Measurements from ENCODE around the gene CTNNA2.

Gene CTNNA2

GRCh38 chr2:79950526-79950925 is 437.7 kb downstream of the CTNNA2 start:
- no peak overlapping the region for H3K27ac ChIP-seq (ENCODE audit: low read length, poor library complexity, severe bottlenecking)
- no peak overlapping the region for H2AK5ac ChIP-seq (ENCODE audit: low read length, severe bottlenecking)
- H3K18ac ChIP-seq (ENCODE audit: low read depth in 1 of 2, low read length in 2 of 2), result no peak overlapping the region
- no peak overlapping the region for H4K8ac ChIP-seq (ENCODE audit: low read length)
- no peak for DNase-seq
- no peak overlapping the region for H2BK12ac ChIP-seq (ENCODE audit: low read length in 2 of 2)
- H3K4ac ChIP-seq (ENCODE audit: low read depth in 1 of 2, low read length in 2 of 2), result no peak overlapping the region
- no peak overlapping the region for H3K9ac ChIP-seq (ENCODE audit: low read length)
- no peak overlapping the region for H4K91ac ChIP-seq (ENCODE audit: low read length)
- H3K23ac ChIP-seq (ENCODE audit: low read length in 2 of 2), result no peak overlapping the region
- no peak overlapping the region for H2AFZ ChIP-seq (ENCODE audit: low read depth, low read length)
- no peaks in the 10 kb centered on the region for H3K79me1 ChIP-seq (replicated peaks; ENCODE audit: low read length, poor library complexity, severe bottlenecking)
- 73% methylated on average over 2 of the region's 3 CpGs for WGBS
- no peak overlapping the region for H3K14ac ChIP-seq (ENCODE audit: low read length in 2 of 2)
- no peak overlapping the region for H2BK15ac ChIP-seq (ENCODE audit: low read depth, poor library complexity, severe bottlenecking)
- no peaks in the 10 kb centered on the region for H3K4me1 ChIP-seq (ENCODE audit: control insufficient read depth, insufficient read depth, low read depth, low read length)
- H3K4me2 ChIP-seq (ENCODE audit: low read length, poor library complexity, severe bottlenecking), result no peak overlapping the region
- no peaks in the 10 kb centered on the region for H3K27me3 ChIP-seq (ENCODE audit: control insufficient read depth in 1 of 2, insufficient read depth in 1 of 2, low read length in 2 of 2)
- no peaks in the 10 kb centered on the region for H3K9me3 ChIP-seq (ENCODE audit: control insufficient read depth, low read length)
- no peak overlapping the region for H2BK5ac ChIP-seq (ENCODE audit: low read depth, low read length, poor library complexity, severe bottlenecking)
- H3K36me3 ChIP-seq (ENCODE audit: control insufficient read depth in 1 of 2, insufficient read depth in 2 of 2, low read depth in 1 of 2, low read length in 2 of 2), result no peaks in the 10 kb centered on the region
- H2BK120ac ChIP-seq (ENCODE audit: low read depth, low read length), result no peak overlapping the region
- no peak overlapping the region for H3K4me3 ChIP-seq (ENCODE audit: insufficient read depth in 1 of 2, low read depth in 1 of 2, low read length in 2 of 2)

- Histone ChIP-seq H3K36me3 (ENCODE audit: control insufficient read depth in 1 of 2, insufficient read depth in 2 of 2, low read depth in 1 of 2, low read length in 2 of 2) (no peaks in the 10 kb centered on the region), H2BK15ac (ENCODE audit: low read depth, poor library complexity, severe bottlenecking) (no peak overlapping the region)
- 64% methylated on average over 2 of the region's 3 CpGs for WGBS
These were observed 439.8 kb downstream of the CTNNA2 start for GRCh38 chr2:79952616-79953015.

GRCh38 chr2:79960035-79960434 is 447.2 kb downstream of the CTNNA2 start:
- Histone ChIP-seq H3K4me2 (ENCODE audit: low read length, poor library complexity, severe bottlenecking) (no peak overlapping the region), H3K23ac (ENCODE audit: low read length in 2 of 2) (no peak overlapping the region), H2BK5ac (ENCODE audit: low read depth, low read length, poor library complexity, severe bottlenecking) (no peak overlapping the region), H3K36me3 (ENCODE audit: control insufficient read depth in 1 of 2, insufficient read depth in 2 of 2, low read depth in 1 of 2, low read length in 2 of 2) (no peaks in the 10 kb centered on the region), H3K9me3 (ENCODE audit: control insufficient read depth, low read length) (no peaks in the 10 kb centered on the region), H2BK120ac (ENCODE audit: low read depth, low read length) (no peak overlapping the region), H2AFZ (ENCODE audit: low read depth, low read length) (no peak overlapping the region), H4K8ac (ENCODE audit: low read length) (no peak overlapping the region), H3K4me3 (ENCODE audit: insufficient read depth in 1 of 2, low read depth in 1 of 2, low read length in 2 of 2) (no peak overlapping the region), H4K91ac (ENCODE audit: low read length) (no peak overlapping the region), H2BK12ac (ENCODE audit: low read length in 2 of 2) (no peak overlapping the region), H3K18ac (ENCODE audit: low read depth in 1 of 2, low read length in 2 of 2) (no peak overlapping the region), H3K27ac (ENCODE audit: low read length, poor library complexity, severe bottlenecking) (no peak overlapping the region), H2BK15ac (ENCODE audit: low read depth, poor library complexity, severe bottlenecking) (no peak overlapping the region), H3K9ac (ENCODE audit: low read length) (no peak overlapping the region), H2AK5ac (ENCODE audit: low read length, severe bottlenecking) (no peak overlapping the region), H3K79me1 (replicated peaks; ENCODE audit: low read length, poor library complexity, severe bottlenecking) (no peaks in the 10 kb centered on the region), H3K4me1 (ENCODE audit: control insufficient read depth, insufficient read depth, low read depth, low read length) (no peaks in the 10 kb centered on the region), H3K27me3 (ENCODE audit: control insufficient read depth in 1 of 2, insufficient read depth in 1 of 2, low read length in 2 of 2) (no peaks in the 10 kb centered on the region), H3K14ac (ENCODE audit: low read length in 2 of 2) (no peak overlapping the region), H3K4ac (ENCODE audit: low read depth in 1 of 2, low read length in 2 of 2) (no peak overlapping the region)
- no peak for DNase-seq

More at GRCh38 chr2:79952616-79953015, 439.8 kb downstream of the CTNNA2 start:
- H2AK5ac ChIP-seq (ENCODE audit: low read length, severe bottlenecking), result no peak overlapping the region
- H2AFZ ChIP-seq (ENCODE audit: low read depth, low read length), result no peak overlapping the region
- H3K23ac ChIP-seq (ENCODE audit: low read length in 2 of 2), result no peak overlapping the region
- H3K27me3 ChIP-seq (ENCODE audit: control insufficient read depth in 1 of 2, insufficient read depth in 1 of 2, low read length in 2 of 2), result no peaks in the 10 kb centered on the region
- H3K4ac ChIP-seq (ENCODE audit: low read depth in 1 of 2, low read length in 2 of 2), result no peak overlapping the region
- no peak overlapping the region for H4K8ac ChIP-seq (ENCODE audit: low read length)
- no peak overlapping the region for H3K18ac ChIP-seq (ENCODE audit: low read depth in 1 of 2, low read length in 2 of 2)
- no peak overlapping the region for H2BK120ac ChIP-seq (ENCODE audit: low read depth, low read length)
- H3K4me3 ChIP-seq (ENCODE audit: insufficient read depth in 1 of 2, low read depth in 1 of 2, low read length in 2 of 2), result no peak overlapping the region
- no peak overlapping the region for H3K4me2 ChIP-seq (ENCODE audit: low read length, poor library complexity, severe bottlenecking)
- H3K4me1 ChIP-seq (ENCODE audit: control insufficient read depth, insufficient read depth, low read depth, low read length), result no peaks in the 10 kb centered on the region
- H4K91ac ChIP-seq (ENCODE audit: low read length), result no peak overlapping the region
- no peak overlapping the region for H3K14ac ChIP-seq (ENCODE audit: low read length in 2 of 2)
- no peak for DNase-seq
- H3K79me1 ChIP-seq (replicated peaks; ENCODE audit: low read length, poor library complexity, severe bottlenecking), result no peaks in the 10 kb centered on the region
- no peak overlapping the region for H2BK5ac ChIP-seq (ENCODE audit: low read depth, low read length, poor library complexity, severe bottlenecking)
- H3K9me3 ChIP-seq (ENCODE audit: control insufficient read depth, low read length), result no peaks in the 10 kb centered on the region
- no peak overlapping the region for H3K27ac ChIP-seq (ENCODE audit: low read length, poor library complexity, severe bottlenecking)
- no peak overlapping the region for H2BK12ac ChIP-seq (ENCODE audit: low read length in 2 of 2)
- no peak overlapping the region for H3K9ac ChIP-seq (ENCODE audit: low read length)

- Histone ChIP-seq H2BK120ac (ENCODE audit: low read depth, low read length) (no peak overlapping the region), H2AK5ac (ENCODE audit: low read length, severe bottlenecking) (no peak overlapping the region), H3K4ac (ENCODE audit: low read depth in 1 of 2, low read length in 2 of 2) (no peak overlapping the region), H4K8ac (ENCODE audit: low read length) (no peak overlapping the region), H3K4me3 (ENCODE audit: insufficient read depth in 1 of 2, low read depth in 1 of 2, low read length in 2 of 2) (no peak overlapping the region), H3K9ac (ENCODE audit: low read length) (no peak overlapping the region), H2BK12ac (ENCODE audit: low read length in 2 of 2) (no peak overlapping the region), H3K9me3 (ENCODE audit: control insufficient read depth, low read length) (no peaks in the 10 kb centered on the region), H3K4me2 (ENCODE audit: low read length, poor library complexity, severe bottlenecking) (no peak overlapping the region), H4K91ac (ENCODE audit: low read length) (no peak overlapping the region), H3K79me1 (replicated peaks; ENCODE audit: low read length, poor library complexity, severe bottlenecking) (no peaks in the 10 kb centered on the region), H2BK15ac (ENCODE audit: low read depth, poor library complexity, severe bottlenecking) (no peak overlapping the region), H2BK5ac (ENCODE audit: low read depth, low read length, poor library complexity, severe bottlenecking) (no peak overlapping the region), H3K14ac (ENCODE audit: low read length in 2 of 2) (no peak overlapping the region), H3K36me3 (ENCODE audit: control insufficient read depth in 1 of 2, insufficient read depth in 2 of 2, low read depth in 1 of 2, low read length in 2 of 2) (no peaks in the 10 kb centered on the region), H2AFZ (ENCODE audit: low read depth, low read length) (no peak overlapping the region), H3K27me3 (ENCODE audit: control insufficient read depth in 1 of 2, insufficient read depth in 1 of 2, low read length in 2 of 2) (no peaks in the 10 kb centered on the region), H3K4me1 (ENCODE audit: control insufficient read depth, insufficient read depth, low read depth, low read length) (no peaks in the 10 kb centered on the region), H3K18ac (ENCODE audit: low read depth in 1 of 2, low read length in 2 of 2) (no peak overlapping the region), H3K23ac (ENCODE audit: low read length in 2 of 2) (no peak overlapping the region), H3K27ac (ENCODE audit: low read length, poor library complexity, severe bottlenecking) (no peak overlapping the region)
- 47% methylated on average over 3 of the region's 4 CpGs for WGBS
- DNase-seq, result no peak
These were observed 447.7 kb downstream of the CTNNA2 start for GRCh38 chr2:79960519-79960918.
